Lung (tissue), 12 donors: ENCODE measurements around the gene PSME3IP1. TPM values are rescaled to one million over a fixed set of nuclear protein-coding genes. Genes with fewer than 3 reads are reported as not detected.
"Not testable (repeated sequence)": the region's sequence is repeated elsewhere in the genome, so short reads cannot be mapped to it uniquely, and the experiment has no call there.

Experiments
- ATAC-seq: fragments of 200-7000 bp; cut with Tn5 transposase; one replicate; pipeline ENCODE4 v1.9.1; 2020; ENCODE audit warnings: moderate number of reproducible peaks; ENCODE audit not compliant: insufficient read depth, low FRiP score
- DNase-seq, 3 donors: peaks; one replicate each; pipeline ENCODE4 v3.0.0-alpha.2; 2013 to 2017
- H3K27ac ChIP-seq, 2 donors: one replicate each; pipeline ENCODE4 v1.5.1; 2013; ENCODE audit warnings: mild to moderate bottlenecking in 2 of 2, moderate library complexity in 2 of 2, control low read depth in 1 of 2, inconsistent platforms in 1 of 2, low read depth in 1 of 2, low read length in 1 of 2
- H3K27me3 ChIP-seq, 3 donors: one replicate each; pipeline ENCODE4 v1.5.1; 2013; ENCODE audit warnings: low read length in 2 of 3; ENCODE audit not compliant: control insufficient read depth in 3 of 3, insufficient read depth in 3 of 3
- H3K36me3 ChIP-seq, 4 donors: one replicate each; pipeline ENCODE4 v1.5.1; 2013; ENCODE audit warnings: low read length in 4 of 4, mild to moderate bottlenecking in 1 of 4, moderate library complexity in 1 of 4; ENCODE audit not compliant: control insufficient read depth in 4 of 4, insufficient read depth in 4 of 4
- H3K4me1 ChIP-seq, 5 donors: one replicate each; pipeline ENCODE4 v1.5.1; 2013; ENCODE audit warnings: low read length in 5 of 5, mild to moderate bottlenecking in 2 of 5, moderate library complexity in 1 of 5; ENCODE audit not compliant: control insufficient read depth in 5 of 5, insufficient read depth in 5 of 5
- H3K4me3 ChIP-seq: one replicate; pipeline ENCODE4 v1.5.1; 2013; ENCODE audit warnings: mild to moderate bottlenecking, control low read depth, moderate library complexity
- H3K9ac ChIP-seq, 2 donors: one replicate each; pipeline ENCODE4 v1.5.1; 2013; ENCODE audit warnings: low read length in 2 of 2, control low read depth in 1 of 2; ENCODE audit not compliant: insufficient read depth in 1 of 2
- H3K9me3 ChIP-seq, 4 donors: one replicate each; pipeline ENCODE4 v1.5.1; 2013; ENCODE audit warnings: low read length in 3 of 4, mild to moderate bottlenecking in 1 of 4, moderate library complexity in 1 of 4; ENCODE audit not compliant: control insufficient read depth in 4 of 4, insufficient read depth in 3 of 4
- CTCF ChIP-seq: IDR thresholded peaks from 2 replicates; pipeline ENCODE4 v1.5.1; 2012; ENCODE audit warnings: mild to moderate bottlenecking; ENCODE audit errors: control extremely low read depth, extremely low read depth
- WGBS, 2 donors: extraction: QIAGEN DNeasy Blood & Tissue Kit; methylation state at CpG; one replicate each; pipeline ENCODE4 v1.1.7; 2013; 5-methylcytosine and 5-hydroxymethylcytosine counted together
- polyA plus RNA-seq, 2 donors: library from polyadenylated mRNA; stranded (reverse); fragments of 200-250 nt; gene quantifications; one replicate each; pipeline ENCODE4 v1.2.1, GENCODE V29; 2013
- total RNA-seq, 2 donors: library from RNA; depleted of rRNA in 1 of 2; stranded (reverse); fragments of >200 nt in 1 of 2; gene quantifications; one replicate each; pipeline ENCODE4 v1.2.1, GENCODE V29; 2014 to 2021
- donor health status: control.
- donor health status: control.
- donor health status: Bipolar disorder and iron deficiency.
- donor health status: healthy.
- donor health status: DM: yes; HTN: yes; CAD: no.

The PSME3IP1 gene
- total and polyA plus RNA-seq, 4 donors, result 59.3 to 83.1 (median 63.1) TPM

- H3K4me3 ChIP-seq, result no peak overlapping the region
- H3K9me3 ChIP-seq, result no peaks in the 10 kb centered on the region
- no peak for TF ChIP-seq CTCF
- H3K9ac ChIP-seq, result no peak overlapping the region
- no peak overlapping the region for H3K27ac ChIP-seq
- peaks cover 5 to 16% (median 7%) of the 10 kb centered on the region in 5 donors for H3K4me1 ChIP-seq
- H3K27me3 ChIP-seq, result no peaks in the 10 kb centered on the region
- 94 to 97% methylated on average over 2 of the region's 2 CpGs for WGBS, 2 donors
- ATAC-seq, result no peak
- H3K36me3 ChIP-seq, result peaks cover 0 to 8% (median 1%) of the 10 kb centered on the region in 4 donors
- no peak for DNase-seq
Measured at GRCh38 chr16:57190136-57190535, 4.3 kb upstream of the PSME3IP1 start.

GRCh38 chr16:57189527-57189926 lies 3.7 kb upstream of the PSME3IP1 start:
- not testable (repeated sequence) for H3K9ac ChIP-seq, ATAC-seq, H3K36me3 ChIP-seq, H3K9me3 ChIP-seq, H3K27me3 ChIP-seq, H3K4me3 ChIP-seq, DNase-seq, H3K27ac ChIP-seq
- peaks cover 7 to 22% (median 10%) of the 10 kb centered on the region in 5 donors for H3K4me1 ChIP-seq
- 93 to 97% methylated on average over 4 of the region's 4 CpGs for WGBS, 2 donors

GRCh38 chr16:57188711-57189002 lies 2.8 kb upstream of the PSME3IP1 start:
- no peak overlapping the region for H3K27ac ChIP-seq
- H3K27me3 ChIP-seq, result no peaks in the 10 kb centered on the region
- 95 to 97% methylated on average over 9 of the region's 9 CpGs for WGBS, 2 donors
- H3K9ac ChIP-seq, result no peak overlapping the region
- no peak for TF ChIP-seq CTCF
- H3K36me3 ChIP-seq, result peaks cover 0 to 8% (median 1%) of the 10 kb centered on the region in 4 donors
- H3K4me1 ChIP-seq, result peaks cover 7 to 26% (median 10%) of the 10 kb centered on the region in 5 donors
- DNase-seq, result no peak
- no peak for ATAC-seq
- H3K9me3 ChIP-seq, result no peaks in the 10 kb centered on the region
- H3K4me3 ChIP-seq, result no peak overlapping the region

DNA sequence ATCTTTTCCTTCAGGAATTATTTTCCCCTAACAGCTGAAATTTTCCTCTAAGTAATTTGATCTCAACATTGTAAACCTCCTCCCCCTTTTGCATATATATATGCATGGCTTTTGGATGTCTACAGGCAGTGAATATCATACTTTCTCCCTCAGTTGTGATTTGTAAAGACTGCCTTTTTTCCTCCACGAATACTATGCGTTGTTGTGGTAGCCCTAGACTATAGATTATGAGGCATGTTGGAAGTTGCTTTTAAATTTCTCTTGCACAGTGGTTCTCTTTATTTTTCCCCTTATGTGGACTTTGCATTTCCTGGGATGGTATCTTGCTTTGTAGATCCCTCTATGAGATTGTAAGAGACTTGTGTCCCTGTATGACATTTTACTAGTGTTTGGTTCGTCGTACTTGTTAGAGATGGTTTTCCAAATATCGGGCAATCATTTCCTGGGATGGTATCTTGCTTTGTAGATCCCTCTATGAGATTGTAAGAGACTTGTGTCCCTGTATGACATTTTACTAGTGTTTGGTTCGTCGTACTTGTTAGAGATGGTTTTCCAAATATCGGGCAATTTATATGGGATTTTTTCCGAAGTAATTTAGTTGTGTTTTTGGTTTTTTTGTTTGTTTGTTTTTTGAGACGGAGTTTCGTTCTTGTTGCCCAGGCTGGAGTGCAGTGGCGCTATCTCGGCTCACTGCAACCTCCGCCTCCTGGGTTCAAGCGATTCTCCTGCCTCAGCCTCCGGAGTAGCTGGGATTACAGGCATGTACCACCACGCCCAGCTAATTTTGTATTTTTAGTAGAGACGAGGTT lies 2.3 kb upstream of the PSME3IP1 start:
- WGBS, 2 donors, result 79 to 87% methylated on average over 18 of the region's 18 CpGs
- H3K9me3 ChIP-seq, DNase-seq, H3K27me3 ChIP-seq, H3K36me3 ChIP-seq, H3K27ac ChIP-seq, ATAC-seq: not testable (repeated sequence)
- H3K9ac ChIP-seq, result peak overlapping the region in 1 of 2 donors; percentile 95
- peak overlapping the region; percentile 97 for H3K4me3 ChIP-seq
- peaks cover 6 to 26% (median 10%) of the 10 kb centered on the region in 5 donors for H3K4me1 ChIP-seq
